ENCODE results near the gene MAGEA11. TPM values are rescaled to one million over a fixed set of nuclear protein-coding genes. Genes with fewer than 3 reads are reported as not detected.

Gene MAGEA11
- total and polyA plus RNA-seq, 2 of the 13 experiments (the other 11 are each of a cell fraction or from before 2014, with no cell fraction given): not detected

GRCh38 chrX:149688552-149688951, 23.3 kb upstream of the MAGEA11 start:
- no peak overlapping the region for H3K9ac ChIP-seq (ENCODE audit: insufficient read depth, low read depth, low read length)
- intact Hi-C loops (cut with micrococcal nuclease; ENCODE audit: unreplicated experiment): no loop called here
- H3K36me3 ChIP-seq (replicated peaks in 1 of 2; ENCODE audit: control insufficient read depth in 1 of 2, insufficient read depth in 2 of 2, low read length in 2 of 2): no peaks in the 10 kb centered on the region
- DNase-seq (ENCODE audit: low spot score) (no peak), FAIRE-seq (no peak), ATAC-seq (no peak)
- no peaks in the 10 kb centered on the region; a peak in 1 of 5 replicates for H3K27me3 ChIP-seq (ENCODE audit: control insufficient read depth in 1 of 2, insufficient read depth in 2 of 2, low read length in 2 of 2)
- ChIA-PET POLR2A (no interaction called here), CTCF (ENCODE audit: low intra/inter-chr PET ratio, low total read pairs) (no interaction called here)
- WGBS (ENCODE audit: low lambda C conversion rate): 0% methylated on average over 1 of the region's 1 CpG
- H4K20me1 ChIP-seq (ENCODE audit: insufficient read depth, low read length): no peaks in the 10 kb centered on the region
- H3K4me1 ChIP-seq (ENCODE audit: insufficient read depth, low read length): no peaks in the 10 kb centered on the region
- no peaks in the 10 kb centered on the region for H3K79me2 ChIP-seq (ENCODE audit: insufficient read depth, low read length)
- no peak overlapping the region for H3K4me2 ChIP-seq (ENCODE audit: low read depth, low read length)
- in situ Hi-C loops (cut with HindIII; ENCODE audit: extremely low pct_ligation_motif_present, low pct_unique_long_range_greater_than_20kb): no loop called here
- no peak overlapping the region for H3K27ac ChIP-seq (ENCODE audit: extremely low read length, insufficient read depth, low read length)
- no peak overlapping the region for H3K4me3 ChIP-seq (replicated peaks in 1 of 3; ENCODE audit: insufficient read depth in 1 of 3, low read depth in 2 of 3, low read length in 3 of 3)
- H2AFZ ChIP-seq (ENCODE audit: low read length): no peak overlapping the region
- no TSS peak for BruUV-seq (replicated peaks)
- no peaks in the 10 kb centered on the region for H3K9me3 ChIP-seq (ENCODE audit: low read length)
- TF ChIP-seq TP53 (CRISPR knock-in tag; conservative IDR thresholded peaks at IDR 0.05): no peak
- TF ChIP-seq FOXK2 (IDR thresholded peaks at IDR 0.05): no peak
- TF ChIP-seq TBL1XR1 (IDR thresholded peaks at IDR 0.05; ENCODE audit: borderline replicate concordance, low read length, partially characterized antibody): no peak
- no peak for TF ChIP-seq STAG1 (CRISPR knock-in tag; IDR thresholded peaks at IDR 0.05)
- no peak for TF ChIP-seq CBX1 (IDR thresholded peaks at IDR 0.05; ENCODE audit: low read depth)
- no peak for TF ChIP-seq ARID4A (CRISPR knock-in tag; IDR thresholded peaks at IDR 0.05; ENCODE audit: borderline replicate concordance)
- no peak for TF ChIP-seq ZFP62 (CRISPR knock-in tag; IDR thresholded peaks at IDR 0.05)
- no peak for TF ChIP-seq ZNF609 (CRISPR knock-in tag; IDR thresholded peaks at IDR 0.05; ENCODE audit: borderline replicate concordance)
- TF ChIP-seq ZNF460 (CRISPR knock-in tag; IDR thresholded peaks at IDR 0.05; ENCODE audit: borderline replicate concordance): no peak
- TF ChIP-seq ZNF12 (CRISPR knock-in tag; IDR thresholded peaks at IDR 0.05): no peak
- no peak for TF ChIP-seq PBX3 (CRISPR knock-in tag; IDR thresholded peaks at IDR 0.05; ENCODE audit: borderline replicate concordance)
- no peak for TF ChIP-seq ZNF792 (CRISPR knock-in tag; IDR thresholded peaks at IDR 0.05)
- no peak for TF ChIP-seq RFXAP (CRISPR knock-in tag; IDR thresholded peaks at IDR 0.05; ENCODE audit: borderline replicate concordance)
- TF ChIP-seq GMEB2 (CRISPR knock-in tag; IDR thresholded peaks at IDR 0.05; ENCODE audit: low read depth): no peak
- no peak for TF ChIP-seq JUND (CRISPR knock-in tag; IDR thresholded peaks at IDR 0.05)

Data from HepG2 (cell line).